T-helper 1 cell treated with Interleukin-12 subunit alpha and Interleukin-12 subunit beta and Interleukin-4 antibody, amounts not matched to agents 30 μg/mL and 1 μg/mL, for 36 hours (primary cell): ENCODE measurements around the gene COL18A1.

Experiments
- H3K27ac Mint-ChIP-seq: one replicate; pipeline ENCODE4 v1.8.0; 2021; ENCODE audit warnings: mild to moderate bottlenecking, mixed read lengths
- H3K27me3 Mint-ChIP-seq: one replicate; pipeline ENCODE4 v1.8.0; 2021; ENCODE audit warnings: low read depth, mixed read lengths
- H3K36me3 Mint-ChIP-seq: one replicate; pipeline ENCODE4 v1.8.0; 2021; ENCODE audit warnings: low read depth, mixed read lengths
- H3K4me1 Mint-ChIP-seq: one replicate; pipeline ENCODE4 v1.8.0; 2021; ENCODE audit warnings: low read depth, mixed read lengths
- H3K4me3 Mint-ChIP-seq: one replicate; pipeline ENCODE4 v1.8.0; 2021; ENCODE audit warnings: mild to moderate bottlenecking, moderate library complexity, mixed read lengths
- H3K9me3 Mint-ChIP-seq: one replicate; pipeline ENCODE4 v1.8.0; 2021; ENCODE audit warnings: mixed read lengths

Gene COL18A1

DNA sequence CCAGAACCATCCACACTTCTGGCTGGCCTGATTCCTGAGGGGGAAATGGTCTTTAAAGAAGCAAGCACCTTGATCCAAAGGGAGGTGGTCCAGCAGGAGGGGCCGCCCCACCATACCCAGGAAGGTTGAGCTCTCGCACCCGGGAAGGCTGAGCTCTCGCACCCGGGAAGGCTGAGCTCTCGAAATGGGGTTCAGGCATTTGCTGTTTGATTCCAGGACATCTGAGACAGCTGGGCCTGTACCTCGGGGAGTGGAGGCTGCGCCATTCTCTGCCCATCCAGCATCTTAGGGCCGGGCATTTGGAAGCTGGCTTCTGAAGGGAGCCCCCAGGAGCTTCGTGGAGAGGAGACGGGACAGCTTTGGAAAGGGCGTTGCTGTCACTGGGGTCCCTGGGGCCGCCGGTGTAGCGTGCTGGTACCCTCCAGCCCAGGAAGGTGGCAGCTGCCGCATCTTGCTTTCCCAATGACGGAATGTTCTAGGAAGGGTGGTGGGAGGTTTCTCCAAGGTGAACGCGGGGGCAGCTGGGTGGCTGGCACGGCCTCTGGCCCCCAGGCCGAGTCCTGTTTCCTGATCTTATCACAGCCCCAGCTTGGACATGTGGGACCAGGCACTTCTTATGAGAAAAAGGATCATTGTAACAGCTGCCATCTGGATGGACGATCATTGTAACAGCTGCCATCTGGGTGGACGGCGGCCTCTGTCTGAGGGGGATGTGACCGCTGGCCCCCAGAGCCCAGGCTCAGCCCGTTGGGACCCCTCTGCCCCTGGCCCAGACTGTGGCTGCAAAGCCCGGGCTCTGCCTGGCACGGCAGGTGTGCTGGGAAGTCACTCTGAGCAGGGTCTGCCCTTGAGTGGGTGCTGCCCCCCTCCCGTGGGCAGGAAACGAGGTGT lies 61.6 kb downstream of the COL18A1 start:
- Mint-ChIP-seq H3K36me3 (no peaks in the 10 kb centered on the region), H3K4me3 (no peak overlapping the region), H3K27ac (no peak overlapping the region), H3K4me1 (peaks cover 8% of the 10 kb centered on the region), H3K27me3 (peaks cover 9% of the 10 kb centered on the region), H3K9me3 (no peaks in the 10 kb centered on the region)

DNA sequence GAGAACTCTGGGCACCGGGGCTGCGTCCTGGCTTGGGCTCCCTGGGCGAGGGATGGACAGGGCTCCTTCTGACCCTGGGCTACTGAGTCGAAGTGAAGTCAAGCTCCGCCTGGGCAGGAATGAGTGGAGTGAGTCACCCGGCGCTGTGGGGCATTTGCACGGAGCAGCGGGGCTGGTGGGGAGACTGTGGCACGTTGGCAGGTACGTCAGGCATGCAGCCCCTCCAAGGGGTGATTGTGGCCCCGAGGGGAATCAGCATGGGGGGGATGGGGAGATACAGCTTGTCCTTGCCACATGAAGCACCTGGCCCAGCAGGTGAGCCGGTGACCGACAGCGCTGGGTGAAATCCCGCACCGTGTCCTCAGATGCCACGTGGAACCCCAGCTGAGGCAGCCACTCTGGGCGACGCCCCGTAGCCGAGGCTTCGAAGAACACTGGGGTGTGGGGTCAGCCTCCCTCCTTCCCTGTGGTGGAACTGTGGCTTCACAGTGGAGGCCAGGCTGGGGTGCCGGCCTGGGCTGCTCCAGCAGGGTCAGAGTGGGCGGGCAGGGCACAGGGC lies 62.3 kb downstream of the COL18A1 start:
- H3K27ac Mint-ChIP-seq, result no peak overlapping the region

DNA sequence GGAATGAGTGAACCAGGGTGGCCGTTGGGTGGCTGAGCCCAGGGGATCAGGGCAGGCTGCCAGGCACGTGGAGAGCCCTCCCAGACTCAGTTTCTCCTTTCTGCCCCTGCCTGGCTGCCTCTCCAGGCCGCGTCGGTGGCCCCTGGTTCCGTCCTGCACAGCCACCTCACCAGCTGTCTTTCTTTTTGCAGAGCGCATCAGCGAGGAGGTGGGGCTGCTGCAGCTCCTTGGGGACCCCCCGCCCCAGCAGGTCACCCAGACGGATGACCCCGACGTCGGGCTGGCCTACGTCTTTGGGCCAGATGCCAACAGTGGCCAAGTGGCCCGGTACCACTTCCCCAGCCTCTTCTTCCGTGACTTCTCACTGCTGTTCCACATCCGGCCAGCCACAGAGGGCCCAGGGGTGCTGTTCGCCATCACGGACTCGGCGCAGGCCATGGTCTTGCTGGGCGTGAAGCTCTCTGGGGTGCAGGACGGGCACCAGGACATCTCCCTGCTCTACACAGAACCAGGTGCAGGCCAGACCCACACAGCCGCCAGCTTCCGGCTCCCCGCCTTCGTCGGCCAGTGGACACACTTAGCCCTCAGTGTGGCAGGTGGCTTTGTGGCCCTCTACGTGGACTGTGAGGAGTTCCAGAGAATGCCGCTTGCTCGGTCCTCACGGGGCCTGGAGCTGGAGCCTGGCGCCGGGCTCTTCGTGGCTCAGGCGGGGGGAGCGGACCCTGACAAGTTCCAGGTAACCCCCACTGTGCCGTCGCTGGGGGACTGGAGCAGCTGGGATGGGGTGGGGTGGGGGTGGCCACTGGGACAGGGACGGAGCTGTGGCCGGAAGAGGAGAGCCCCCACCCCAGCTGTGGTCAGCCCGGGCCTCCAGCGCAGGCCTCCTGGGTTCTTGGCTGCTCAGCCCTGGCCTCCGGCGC lies 63.3 kb downstream of the COL18A1 start:
- no peaks in the 10 kb centered on the region for H3K36me3 Mint-ChIP-seq
- H3K27ac Mint-ChIP-seq, result no peak overlapping the region
- H3K27me3 Mint-ChIP-seq, result no peaks in the 10 kb centered on the region
- no peaks in the 10 kb centered on the region for H3K9me3 Mint-ChIP-seq
- no peak overlapping the region for H3K4me3 Mint-ChIP-seq
- H3K4me1 Mint-ChIP-seq, result peaks cover 8% of the 10 kb centered on the region

More for the DNA sequence above, 62.3 kb downstream of the COL18A1 start:
- H3K9me3 Mint-ChIP-seq, result no peaks in the 10 kb centered on the region
- H3K4me3 Mint-ChIP-seq, result no peak overlapping the region
- peaks cover 5% of the 10 kb centered on the region for H3K27me3 Mint-ChIP-seq
- peaks cover 8% of the 10 kb centered on the region for H3K4me1 Mint-ChIP-seq
- no peaks in the 10 kb centered on the region for H3K36me3 Mint-ChIP-seq

DNA sequence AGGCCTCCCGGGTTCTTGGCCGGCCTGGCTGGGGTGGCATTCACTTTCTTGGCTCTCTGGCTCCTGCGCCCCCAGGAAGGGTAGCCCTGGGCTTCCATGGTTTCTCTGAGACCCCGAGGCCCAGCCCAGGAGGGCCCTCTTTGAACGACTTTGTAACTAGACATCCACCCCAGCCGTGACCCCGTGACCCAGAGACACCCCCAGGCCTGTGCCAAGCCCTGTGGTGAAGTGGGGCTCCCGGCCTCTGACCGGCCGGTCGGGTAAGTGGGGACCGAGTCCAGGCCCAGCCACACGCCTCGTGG lies 64.0 kb downstream of the COL18A1 start:
- H3K27me3 Mint-ChIP-seq, result no peaks in the 10 kb centered on the region
- no peak overlapping the region for H3K27ac Mint-ChIP-seq
- H3K36me3 Mint-ChIP-seq, result no peaks in the 10 kb centered on the region
- no peaks in the 10 kb centered on the region for H3K9me3 Mint-ChIP-seq
- peaks cover 8% of the 10 kb centered on the region for H3K4me1 Mint-ChIP-seq
- H3K4me3 Mint-ChIP-seq, result no peak overlapping the region

DNA sequence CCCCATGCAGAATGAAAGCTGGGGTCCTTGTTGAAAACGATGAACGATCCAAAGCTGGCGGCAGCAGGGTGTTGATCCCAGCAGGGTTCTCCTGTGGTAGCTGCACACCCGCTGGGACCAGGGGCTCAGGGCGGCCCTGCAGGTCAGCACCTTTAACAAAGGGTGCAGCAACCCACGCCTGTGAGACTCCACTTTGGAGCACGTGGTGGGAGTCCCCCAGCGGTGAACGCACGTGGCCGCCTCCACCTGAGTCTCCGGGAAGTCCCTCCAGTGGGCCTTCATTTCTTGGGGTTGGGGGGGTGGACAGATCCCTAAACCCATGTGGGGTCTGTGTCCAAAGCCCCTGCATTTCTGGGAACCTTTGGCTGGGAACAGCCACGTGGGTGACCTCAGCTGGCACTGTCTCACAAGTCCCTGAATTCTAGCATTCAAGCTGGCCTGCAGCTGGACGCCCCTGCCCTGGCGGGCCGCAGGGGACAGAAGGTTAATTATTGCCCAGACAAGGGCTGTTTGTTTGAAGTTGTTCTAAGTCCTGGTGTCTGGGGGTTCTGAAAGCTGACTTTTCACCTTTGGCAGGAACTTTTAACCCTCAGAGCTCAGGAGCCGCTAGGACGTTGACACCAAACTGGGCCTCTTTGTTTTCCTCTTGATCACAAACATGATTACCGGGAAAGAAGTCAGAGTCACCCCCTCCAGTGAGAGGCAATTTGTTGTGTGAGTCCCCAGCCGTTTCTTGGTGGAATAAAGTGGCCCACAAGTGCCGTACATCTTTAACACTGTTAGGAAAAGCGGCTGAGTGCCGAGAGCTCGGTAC lies 64.5 kb downstream of the COL18A1 start:
- Mint-ChIP-seq H3K9me3 (peaks cover 4% of the 10 kb centered on the region), H3K27ac (no peak overlapping the region), H3K4me3 (no peak overlapping the region), H3K27me3 (no peaks in the 10 kb centered on the region), H3K36me3 (no peaks in the 10 kb centered on the region), H3K4me1 (peaks cover 8% of the 10 kb centered on the region)

DNA sequence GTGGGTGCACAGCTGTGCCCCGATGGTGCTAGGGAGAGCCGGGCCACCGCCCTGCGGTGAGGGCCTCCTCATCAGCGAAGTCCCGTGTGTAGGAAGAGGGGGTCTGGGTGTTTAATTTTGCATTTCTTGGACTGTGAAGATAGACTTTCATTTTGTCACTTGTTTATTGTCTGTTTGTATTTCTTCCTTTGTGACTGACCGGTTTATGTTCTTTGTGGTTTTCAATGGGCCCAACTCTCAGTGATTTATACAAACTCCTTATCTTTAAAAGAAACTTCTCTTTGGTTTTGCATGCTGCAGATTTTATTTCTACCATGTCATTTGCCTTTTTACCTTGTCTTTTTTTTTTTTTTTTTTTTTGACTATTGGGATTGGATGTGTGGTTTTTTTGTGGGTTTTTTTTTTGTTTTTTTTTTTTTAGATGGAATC lies 65.1 kb downstream of the COL18A1 start:
- H3K4me1 Mint-ChIP-seq, result peaks cover 8% of the 10 kb centered on the region
- H3K9me3 Mint-ChIP-seq, result peaks cover 4% of the 10 kb centered on the region
- H3K36me3 Mint-ChIP-seq, result no peaks in the 10 kb centered on the region
- no peak overlapping the region for H3K4me3 Mint-ChIP-seq
- H3K27me3 Mint-ChIP-seq, result no peaks in the 10 kb centered on the region
- H3K27ac Mint-ChIP-seq, result peak overlapping the region; percentile 27

DNA sequence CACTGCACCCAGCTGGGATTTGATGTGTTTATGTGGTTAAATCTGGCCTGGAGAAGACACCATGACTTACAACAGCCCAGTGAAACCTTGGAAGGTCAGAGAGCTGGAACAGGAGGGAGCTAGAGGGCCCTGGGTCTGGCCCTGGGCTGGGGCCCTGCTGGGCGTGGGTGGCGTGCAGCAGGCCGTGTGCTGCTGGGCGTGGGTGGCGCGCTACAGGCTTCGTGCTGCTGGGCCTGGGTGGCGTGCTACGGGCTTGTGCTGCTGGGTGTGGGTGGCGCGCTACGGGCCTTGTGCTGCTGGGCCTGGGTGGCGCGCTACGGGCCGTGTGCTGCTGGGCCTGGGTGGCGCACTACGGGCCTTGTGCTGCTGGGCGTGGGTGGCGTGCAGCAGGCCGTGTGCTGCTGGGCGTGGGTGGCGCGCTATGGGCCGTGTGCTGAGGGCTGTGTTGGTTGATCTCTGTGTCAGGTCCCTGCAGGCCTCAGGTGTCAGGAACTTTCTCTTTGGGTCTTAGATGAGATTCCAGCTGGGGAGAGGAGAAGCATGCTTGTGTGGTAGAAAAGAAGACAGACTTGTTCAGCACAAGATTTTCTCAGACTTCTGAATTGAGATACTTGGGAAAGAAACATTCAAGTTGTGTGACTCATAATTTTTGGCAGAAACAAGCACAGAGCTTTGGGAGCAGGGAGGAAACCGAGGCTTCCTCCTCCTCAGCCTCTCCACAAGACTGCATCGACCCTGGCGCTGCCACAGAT lies 66.0 kb downstream of the COL18A1 start:
- no peak overlapping the region for H3K4me3 Mint-ChIP-seq
- peaks cover 8% of the 10 kb centered on the region for H3K4me1 Mint-ChIP-seq
- no peaks in the 10 kb centered on the region for H3K27me3 Mint-ChIP-seq
- no peaks in the 10 kb centered on the region for H3K36me3 Mint-ChIP-seq
- H3K9me3 Mint-ChIP-seq, result peaks cover 4% of the 10 kb centered on the region
- peak overlapping the region; percentile 76 for H3K27ac Mint-ChIP-seq

DNA sequence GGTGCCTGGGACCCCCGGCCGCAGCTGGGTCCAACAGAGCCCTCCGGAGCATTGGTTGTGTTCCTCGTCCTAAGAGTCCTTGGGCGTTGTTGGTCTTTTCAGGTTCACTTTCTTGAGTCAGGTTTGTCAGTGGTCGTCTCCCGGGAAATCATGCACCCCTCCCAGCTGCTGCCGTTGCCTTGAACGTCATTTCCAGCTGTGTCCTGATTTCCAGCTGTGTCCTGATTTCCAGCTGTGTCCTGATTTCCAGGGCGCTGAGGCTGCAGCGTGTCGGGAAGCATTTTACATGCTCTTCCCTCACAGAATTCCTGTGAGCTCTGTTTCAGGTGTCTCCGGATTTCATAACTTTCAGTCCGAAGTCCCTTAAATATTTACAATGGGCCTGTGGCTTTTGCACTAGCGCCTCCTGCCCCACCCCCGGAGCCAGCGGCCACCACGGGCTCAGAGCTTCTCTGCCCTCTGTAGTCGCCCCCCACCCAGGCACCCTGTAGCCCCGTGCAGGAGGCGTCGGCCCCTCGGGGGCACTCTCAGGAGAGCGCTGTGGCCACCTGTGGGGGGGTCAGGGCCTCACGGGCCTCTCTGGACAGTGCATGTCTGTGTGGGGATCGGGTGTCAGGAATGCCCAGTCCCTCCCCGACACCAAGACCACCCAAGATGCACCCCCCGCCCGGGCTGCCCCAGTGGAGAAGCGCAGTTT lies 66.7 kb downstream of the COL18A1 start:
- no peak overlapping the region for H3K27ac Mint-ChIP-seq
- no peaks in the 10 kb centered on the region for H3K27me3 Mint-ChIP-seq
- H3K9me3 Mint-ChIP-seq, result peaks cover 4% of the 10 kb centered on the region
- no peaks in the 10 kb centered on the region for H3K36me3 Mint-ChIP-seq
- peaks cover 12% of the 10 kb centered on the region for H3K4me1 Mint-ChIP-seq
- no peak overlapping the region for H3K4me3 Mint-ChIP-seq

DNA sequence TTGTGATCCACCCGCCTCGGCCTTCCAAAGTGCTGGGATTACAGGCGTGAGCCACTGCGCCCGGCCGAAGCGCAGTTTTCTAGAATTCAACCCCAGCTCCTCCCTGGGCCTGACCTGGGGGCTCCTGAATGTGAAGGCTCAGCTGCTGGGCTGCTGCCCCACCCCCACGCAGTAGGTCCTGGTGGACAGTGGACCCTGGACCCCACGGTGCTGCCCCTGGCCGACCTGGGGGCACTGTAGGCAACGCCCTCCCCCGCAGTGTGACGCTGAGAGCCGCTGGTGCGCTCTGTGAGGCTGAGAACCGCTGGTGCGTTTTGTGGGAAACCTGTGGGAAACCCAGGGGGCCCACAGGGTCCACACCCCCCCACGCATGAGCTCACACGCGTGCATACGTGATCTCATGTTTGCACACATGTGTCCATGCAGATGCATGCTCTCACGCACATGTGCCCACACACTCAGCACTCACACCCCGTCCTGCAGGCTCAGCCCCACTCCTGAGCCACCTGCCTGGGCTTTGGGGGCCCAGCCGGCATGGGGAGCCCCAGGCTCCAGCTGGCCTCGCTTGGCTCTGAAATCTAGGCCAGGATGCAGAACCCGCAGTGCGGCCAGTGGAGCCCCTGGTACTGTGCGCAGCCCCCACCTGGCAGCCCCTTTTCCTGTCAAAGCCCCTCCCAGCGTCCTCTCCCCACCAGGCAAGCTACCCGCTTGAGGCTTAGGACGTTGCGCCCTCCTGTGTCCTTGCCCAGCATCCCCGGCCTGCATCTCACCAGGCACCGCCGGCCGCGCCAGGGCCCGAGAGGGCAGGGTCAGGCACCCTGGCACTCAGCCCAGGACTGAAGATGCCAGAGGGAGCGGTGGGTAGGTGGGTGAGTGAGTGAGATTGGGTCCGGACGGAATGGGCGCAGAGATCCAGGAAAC lies 67.7 kb downstream of the COL18A1 start:
- H3K27ac Mint-ChIP-seq, result no peak overlapping the region
- H3K9me3 Mint-ChIP-seq, result peaks cover 4% of the 10 kb centered on the region
- H3K4me1 Mint-ChIP-seq, result peaks cover 12% of the 10 kb centered on the region
- no peaks in the 10 kb centered on the region for H3K36me3 Mint-ChIP-seq
- H3K4me3 Mint-ChIP-seq, result no peak overlapping the region
- H3K27me3 Mint-ChIP-seq, result no peaks in the 10 kb centered on the region

DNA sequence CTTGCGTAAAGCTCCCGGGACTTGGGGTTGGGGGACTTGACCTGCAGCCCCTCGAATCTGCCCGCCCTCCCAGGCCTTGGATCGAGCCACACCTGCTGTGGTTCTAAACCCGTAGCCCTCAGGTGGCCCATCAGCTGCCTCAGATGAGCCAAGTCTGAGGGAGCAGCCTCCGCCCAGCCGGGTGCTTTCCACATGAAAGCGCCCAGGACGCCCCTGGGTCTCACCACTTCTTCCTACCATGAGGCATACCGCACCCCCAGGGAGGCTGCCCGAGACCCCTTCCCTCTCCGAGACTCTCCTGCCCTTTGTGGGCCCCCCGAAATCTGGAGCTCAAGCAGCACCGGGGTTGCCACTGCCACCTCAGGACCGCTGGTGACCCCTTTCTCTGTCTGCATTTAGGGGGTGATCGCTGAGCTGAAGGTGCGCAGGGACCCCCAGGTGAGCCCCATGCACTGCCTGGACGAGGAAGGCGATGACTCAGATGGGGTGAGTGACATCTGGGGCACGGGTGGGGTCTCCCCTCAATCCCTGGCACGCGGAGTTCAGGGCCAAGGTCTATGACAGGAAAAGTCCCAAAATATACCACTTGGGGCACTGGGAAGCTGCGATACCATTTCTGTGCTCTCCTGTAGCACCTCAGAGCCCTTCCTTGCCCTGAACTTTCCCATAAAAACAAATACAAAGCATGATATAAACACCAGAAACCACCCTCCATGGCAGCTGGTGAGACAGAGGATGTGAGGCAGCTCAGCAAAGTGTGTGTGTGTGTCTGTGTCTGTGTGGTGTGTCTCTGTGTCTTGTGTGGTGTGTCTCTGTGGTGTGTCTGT lies 68.7 kb downstream of the COL18A1 start:
- H3K4me3 Mint-ChIP-seq, result no peak overlapping the region

DNA sequence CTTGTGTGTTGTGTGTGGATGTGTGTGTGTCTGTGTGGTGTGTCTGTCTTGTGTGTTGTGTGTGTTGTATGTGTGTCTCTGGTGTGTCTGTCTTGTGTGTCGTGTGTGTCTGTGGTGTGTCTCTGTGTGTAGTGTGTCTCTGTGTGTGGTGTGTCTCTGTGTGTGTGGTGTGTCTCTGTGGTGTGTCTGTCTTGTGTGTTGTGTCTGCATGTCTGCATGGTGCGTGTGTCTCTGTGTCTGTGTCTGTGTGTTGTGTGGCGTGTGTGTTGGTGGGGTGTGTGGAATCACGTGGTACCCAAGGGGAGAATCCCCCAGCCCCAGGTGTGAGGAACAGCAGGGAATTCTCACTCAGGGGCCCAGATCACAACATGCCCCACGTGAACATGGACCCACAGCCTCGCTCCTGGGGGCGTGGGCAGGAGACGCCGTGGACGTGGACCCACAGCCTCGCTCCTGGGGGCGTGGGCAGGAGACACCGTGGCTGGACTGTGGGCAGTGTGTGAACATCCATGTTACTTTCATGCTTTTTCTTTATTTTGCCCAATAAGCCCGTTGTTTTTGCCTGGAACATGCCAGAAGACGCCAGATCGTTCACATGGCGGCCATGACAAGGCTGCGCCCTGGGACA lies 69.5 kb downstream of the COL18A1 start:
- Mint-ChIP-seq H3K4me1 (peaks cover 26% of the 10 kb centered on the region), H3K9me3 (peaks cover 4% of the 10 kb centered on the region), H3K27ac (no peak overlapping the region), H3K27me3 (no peaks in the 10 kb centered on the region), H3K4me3 (no peak overlapping the region), H3K36me3 (no peaks in the 10 kb centered on the region)

More for the DNA sequence above, 68.7 kb downstream of the COL18A1 start:
- H3K27ac Mint-ChIP-seq, result no peak overlapping the region
- H3K27me3 Mint-ChIP-seq, result no peaks in the 10 kb centered on the region
- no peaks in the 10 kb centered on the region for H3K36me3 Mint-ChIP-seq
- H3K4me1 Mint-ChIP-seq, result peaks cover 18% of the 10 kb centered on the region
- H3K9me3 Mint-ChIP-seq, result peaks cover 4% of the 10 kb centered on the region
